GM23338 (cell line): ENCODE results near the gene ZMYM4. TPM values are rescaled to one million over a fixed set of nuclear protein-coding genes. Genes with fewer than 3 reads are reported as not detected.

Source experiments
- ATAC-seq: fragments of 200-7000 bp; cut with Tn5 transposase; 3 replicates; pipeline ENCODE4 v1.9.1; 2020
- DNase-seq: peaks from one replicate; pipeline ENCODE4 v3.0.0-alpha.2; 2015; ENCODE audit warnings: low spot score
- H2AFZ ChIP-seq: fragments of 200-600 bp; sonication (generic); 2 replicates; pipeline ENCODE4 v1.8.0; 2016; ENCODE audit warnings: antibody characterized with exemption, mild to moderate bottlenecking, moderate library complexity
- H3F3A ChIP-seq: fragments of 200-600 bp; sonication (generic); replicated peaks from 2 replicates; pipeline ENCODE4 v1.8.0; 2017; ENCODE audit warnings: antibody characterized with exemption, mixed run types, low read depth
- H3K27ac ChIP-seq: fragments of 200-600 bp; sonication (generic); 2 replicates; pipeline ENCODE4 v1.6.1; 2016; ENCODE audit warnings: low read depth
- H3K27me3 ChIP-seq: fragments of 200-600 bp; sonication (generic); 2 replicates; pipeline ENCODE4 v1.8.0; 2016; ENCODE audit warnings: mild to moderate bottlenecking, mixed run types, moderate library complexity; ENCODE audit not compliant: insufficient read depth
- H3K36me3 ChIP-seq: fragments of 200-600 bp; sonication (generic); 2 replicates; pipeline ENCODE4 v1.8.0; 2016; ENCODE audit warnings: mild to moderate bottlenecking; ENCODE audit not compliant: insufficient read depth
- H3K4me1 ChIP-seq: fragments of 200-600 bp; sonication (generic); 2 replicates; pipeline ENCODE4 v1.8.0; 2016; ENCODE audit warnings: mild to moderate bottlenecking, moderate library complexity; ENCODE audit not compliant: insufficient read depth
- H3K4me2 ChIP-seq: fragments of 200-600 bp; sonication (generic); 2 replicates; pipeline ENCODE4 v1.7.1; 2017; ENCODE audit warnings: mixed run types
- H3K4me3 ChIP-seq: fragments of 200-600 bp; sonication (generic); 2 replicates; pipeline ENCODE4 v1.6.1; 2016; ENCODE audit warnings: mixed run types
- H3K79me2 ChIP-seq: fragments of 200-600 bp; sonication (generic); replicated peaks from 2 replicates; pipeline ENCODE4 v1.8.0; 2017; ENCODE audit warnings: mild to moderate bottlenecking; ENCODE audit not compliant: insufficient read depth
- H3K9me2 ChIP-seq: fragments of 200-600 bp; sonication (generic); 2 replicates; pipeline ENCODE4 v1.8.0; 2017; ENCODE audit not compliant: insufficient read depth
- H4K20me1 ChIP-seq: fragments of 200-600 bp; sonication (generic); replicated peaks from 2 replicates; pipeline ENCODE4 v1.8.0; 2017; ENCODE audit warnings: mild to moderate bottlenecking; ENCODE audit not compliant: insufficient read depth
- H3K27ac Mint-ChIP-seq: 2 replicates; pipeline ENCODE4 v1.8.0; 2020; ENCODE audit warnings: inconsistent platforms, mild to moderate bottlenecking, moderate library complexity, mixed read lengths
- H3K27me3 Mint-ChIP-seq: 3 replicates; pipeline ENCODE4 v1.8.0; 2022; ENCODE audit warnings: low read depth, mild to moderate bottlenecking, moderate library complexity, mixed read lengths, inconsistent platforms; ENCODE audit not compliant: insufficient read depth, poor library complexity
- H3K36me3 Mint-ChIP-seq: 3 replicates; pipeline ENCODE4 v1.8.0; 2021; ENCODE audit warnings: low read depth, mild to moderate bottlenecking, inconsistent platforms, moderate library complexity, mixed read lengths
- H3K4me1 Mint-ChIP-seq: 3 replicates; pipeline ENCODE4 v1.8.0; 2020; ENCODE audit warnings: mild to moderate bottlenecking, inconsistent platforms, mixed read lengths
- H3K4me3 Mint-ChIP-seq: 3 replicates; pipeline ENCODE4 v1.8.0; 2021; ENCODE audit warnings: moderate library complexity, mild to moderate bottlenecking, inconsistent platforms, mixed read lengths
- H3K9me3 Mint-ChIP-seq: 3 replicates; pipeline ENCODE4 v1.8.0; 2020; ENCODE audit warnings: moderate library complexity, mild to moderate bottlenecking, inconsistent platforms, mixed read lengths
- CREB1 ChIP-seq: fragments of 250-450 bp; sonication (Bioruptor Pico); IDR thresholded peaks from 2 replicates; pipeline ENCODE4 v1.5.0; 2020; ENCODE audit warnings: low read depth, mild to moderate bottlenecking, moderate library complexity
- EZH2 ChIP-seq: fragments of 200-600 bp; sonication (generic); IDR thresholded peaks from one replicate; pipeline ENCODE4 v1.8.0; 2017; ENCODE audit warnings: antibody characterized with exemption, mild to moderate bottlenecking, low read depth; ENCODE audit not compliant: unreplicated experiment
- EZH2phosphoT487 ChIP-seq: fragments of 200-600 bp; sonication (generic); IDR thresholded peaks from one replicate; pipeline ENCODE4 v1.8.1; 2018; ENCODE audit warnings: antibody characterized with exemption; ENCODE audit not compliant: unreplicated experiment
- JUNB ChIP-seq: IDR thresholded peaks from one replicate; pipeline ENCODE4 v1.6.1; 2016; ENCODE audit warnings: antibody characterized with exemption; ENCODE audit not compliant: unreplicated experiment
- NANOG ChIP-seq: IDR thresholded peaks from 2 replicates; pipeline ENCODE4 v1.6.1; 2016; ENCODE audit warnings: antibody characterized with exemption, borderline replicate concordance
- POLR2AphosphoS5 ChIP-seq: IDR thresholded peaks from 2 replicates; pipeline ENCODE4 v1.6.1; 2016; ENCODE audit warnings: antibody characterized with exemption, low read depth
- STAT1 ChIP-seq: IDR thresholded peaks from one replicate; pipeline ENCODE4 v1.6.1; 2016; ENCODE audit warnings: antibody characterized with exemption; ENCODE audit not compliant: unreplicated experiment
- ZNF114 ChIP-seq: fragments of 250-450 bp; sonication (Bioruptor Pico); IDR thresholded peaks from 2 replicates; pipeline ENCODE4 v1.5.0; 2020; ENCODE audit warnings: mild to moderate bottlenecking, moderate library complexity
- ZNF331 ChIP-seq: fragments of 250-450 bp; sonication (Bioruptor Pico); IDR thresholded peaks from 2 replicates; pipeline ENCODE4 v1.5.0; 2020; ENCODE audit warnings: low read depth, mild to moderate bottlenecking, moderate library complexity
- polyA plus RNA-seq: library from polyadenylated mRNA; unstranded; fragments of >200 nt; fragmentation: Nextera tagmentation; extraction: Ambion mirVana; gene quantifications from 2 replicates; pipeline ENCODE4 v1.2.1, GENCODE V29; 2016
- total RNA-seq: library from RNA; depleted of rRNA; stranded (reverse); fragments of >200 nt; shearing (Covaris generic); gene quantifications from 2 replicates; pipeline ENCODE4 v1.2.3, GENCODE V29; 2014
- TF ChIP-seq, protein P1 (sequence below): fragments of 250-450 bp; sonication (Bioruptor Pico); IDR thresholded peaks from 2 replicates; pipeline ENCODE4 v1.5.0; 2020; ENCODE audit warnings: mild to moderate bottlenecking, moderate library complexity
- TF ChIP-seq, protein P2 (sequence below), 2 experiments: fragments of 200-600 bp in 1 of 2; sonication (generic) in 1 of 2; conservative IDR thresholded peaks; 2 replicates each; pipeline versions ENCODE4 v1.5.1 to v1.6.1; 2016 to 2017; ENCODE audit warnings: antibody characterized with exemption in 2 of 2, low read depth in 2 of 2, mild to moderate bottlenecking in 2 of 2, moderate library complexity in 1 of 2
- TF ChIP-seq, protein P3 (sequence below): IDR thresholded peaks from one replicate; pipeline ENCODE4 v1.6.1; 2018; ENCODE audit warnings: antibody characterized with exemption; ENCODE audit not compliant: unreplicated experiment
- TF ChIP-seq, protein P4 (sequence below): IDR thresholded peaks from 2 replicates; pipeline ENCODE4 v1.6.1; 2016; ENCODE audit warnings: antibody characterized with exemption

The ZMYM4 gene
- total and polyA plus RNA-seq, 2 experiments from 2014 or later: 65.4 to 68.5 TPM

DNA sequence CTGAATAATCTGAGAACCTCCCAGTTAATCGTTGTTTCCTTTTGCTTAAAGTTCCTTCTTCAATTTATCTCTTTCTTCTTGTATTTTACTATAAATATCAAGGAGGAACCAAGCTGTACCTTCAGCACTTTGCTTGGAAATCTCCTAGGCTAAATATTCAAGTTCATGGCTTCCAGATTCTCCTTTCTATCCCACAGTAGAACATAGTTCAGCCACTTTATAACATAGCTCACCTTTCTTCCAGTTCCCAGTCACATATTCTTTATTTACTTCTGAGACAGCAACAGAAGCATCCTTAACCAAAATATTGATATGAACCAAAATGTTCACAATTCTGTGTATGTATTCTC is 11.0 kb downstream of the ZMYM4 start:
- no peak overlapping the region for H2AFZ ChIP-seq
- H3K4me2 ChIP-seq: no peak overlapping the region
- Mint-ChIP-seq H3K27ac (no peak overlapping the region), H3K36me3 (peaks cover 54% of the 10 kb centered on the region), H3K9me3 (peaks cover 7% of the 10 kb centered on the region), H3K27me3 (no peaks in the 10 kb centered on the region), H3K4me3 (no peak overlapping the region), H3K4me1 (peaks cover 8% of the 10 kb centered on the region)
- no peak overlapping the region for H3K4me3 ChIP-seq
- DNase-seq (no peak), ATAC-seq (no peak)
- no peaks in the 10 kb centered on the region for H3K4me1 ChIP-seq
- H3K79me2 ChIP-seq: peaks cover 99% of the 10 kb centered on the region
- no peaks in the 10 kb centered on the region for H3K27me3 ChIP-seq
- no peaks in the 10 kb centered on the region for H3K9me2 ChIP-seq
- no peaks in the 10 kb centered on the region; the same call in none of the 2 replicates for H4K20me1 ChIP-seq
- no peak overlapping the region for H3K27ac ChIP-seq
- no peaks in the 10 kb centered on the region for H3F3A ChIP-seq
- no peaks in the 10 kb centered on the region for H3K36me3 ChIP-seq
- TF ChIP-seq JUNB: no peak
- TF ChIP-seq, protein P1, sequence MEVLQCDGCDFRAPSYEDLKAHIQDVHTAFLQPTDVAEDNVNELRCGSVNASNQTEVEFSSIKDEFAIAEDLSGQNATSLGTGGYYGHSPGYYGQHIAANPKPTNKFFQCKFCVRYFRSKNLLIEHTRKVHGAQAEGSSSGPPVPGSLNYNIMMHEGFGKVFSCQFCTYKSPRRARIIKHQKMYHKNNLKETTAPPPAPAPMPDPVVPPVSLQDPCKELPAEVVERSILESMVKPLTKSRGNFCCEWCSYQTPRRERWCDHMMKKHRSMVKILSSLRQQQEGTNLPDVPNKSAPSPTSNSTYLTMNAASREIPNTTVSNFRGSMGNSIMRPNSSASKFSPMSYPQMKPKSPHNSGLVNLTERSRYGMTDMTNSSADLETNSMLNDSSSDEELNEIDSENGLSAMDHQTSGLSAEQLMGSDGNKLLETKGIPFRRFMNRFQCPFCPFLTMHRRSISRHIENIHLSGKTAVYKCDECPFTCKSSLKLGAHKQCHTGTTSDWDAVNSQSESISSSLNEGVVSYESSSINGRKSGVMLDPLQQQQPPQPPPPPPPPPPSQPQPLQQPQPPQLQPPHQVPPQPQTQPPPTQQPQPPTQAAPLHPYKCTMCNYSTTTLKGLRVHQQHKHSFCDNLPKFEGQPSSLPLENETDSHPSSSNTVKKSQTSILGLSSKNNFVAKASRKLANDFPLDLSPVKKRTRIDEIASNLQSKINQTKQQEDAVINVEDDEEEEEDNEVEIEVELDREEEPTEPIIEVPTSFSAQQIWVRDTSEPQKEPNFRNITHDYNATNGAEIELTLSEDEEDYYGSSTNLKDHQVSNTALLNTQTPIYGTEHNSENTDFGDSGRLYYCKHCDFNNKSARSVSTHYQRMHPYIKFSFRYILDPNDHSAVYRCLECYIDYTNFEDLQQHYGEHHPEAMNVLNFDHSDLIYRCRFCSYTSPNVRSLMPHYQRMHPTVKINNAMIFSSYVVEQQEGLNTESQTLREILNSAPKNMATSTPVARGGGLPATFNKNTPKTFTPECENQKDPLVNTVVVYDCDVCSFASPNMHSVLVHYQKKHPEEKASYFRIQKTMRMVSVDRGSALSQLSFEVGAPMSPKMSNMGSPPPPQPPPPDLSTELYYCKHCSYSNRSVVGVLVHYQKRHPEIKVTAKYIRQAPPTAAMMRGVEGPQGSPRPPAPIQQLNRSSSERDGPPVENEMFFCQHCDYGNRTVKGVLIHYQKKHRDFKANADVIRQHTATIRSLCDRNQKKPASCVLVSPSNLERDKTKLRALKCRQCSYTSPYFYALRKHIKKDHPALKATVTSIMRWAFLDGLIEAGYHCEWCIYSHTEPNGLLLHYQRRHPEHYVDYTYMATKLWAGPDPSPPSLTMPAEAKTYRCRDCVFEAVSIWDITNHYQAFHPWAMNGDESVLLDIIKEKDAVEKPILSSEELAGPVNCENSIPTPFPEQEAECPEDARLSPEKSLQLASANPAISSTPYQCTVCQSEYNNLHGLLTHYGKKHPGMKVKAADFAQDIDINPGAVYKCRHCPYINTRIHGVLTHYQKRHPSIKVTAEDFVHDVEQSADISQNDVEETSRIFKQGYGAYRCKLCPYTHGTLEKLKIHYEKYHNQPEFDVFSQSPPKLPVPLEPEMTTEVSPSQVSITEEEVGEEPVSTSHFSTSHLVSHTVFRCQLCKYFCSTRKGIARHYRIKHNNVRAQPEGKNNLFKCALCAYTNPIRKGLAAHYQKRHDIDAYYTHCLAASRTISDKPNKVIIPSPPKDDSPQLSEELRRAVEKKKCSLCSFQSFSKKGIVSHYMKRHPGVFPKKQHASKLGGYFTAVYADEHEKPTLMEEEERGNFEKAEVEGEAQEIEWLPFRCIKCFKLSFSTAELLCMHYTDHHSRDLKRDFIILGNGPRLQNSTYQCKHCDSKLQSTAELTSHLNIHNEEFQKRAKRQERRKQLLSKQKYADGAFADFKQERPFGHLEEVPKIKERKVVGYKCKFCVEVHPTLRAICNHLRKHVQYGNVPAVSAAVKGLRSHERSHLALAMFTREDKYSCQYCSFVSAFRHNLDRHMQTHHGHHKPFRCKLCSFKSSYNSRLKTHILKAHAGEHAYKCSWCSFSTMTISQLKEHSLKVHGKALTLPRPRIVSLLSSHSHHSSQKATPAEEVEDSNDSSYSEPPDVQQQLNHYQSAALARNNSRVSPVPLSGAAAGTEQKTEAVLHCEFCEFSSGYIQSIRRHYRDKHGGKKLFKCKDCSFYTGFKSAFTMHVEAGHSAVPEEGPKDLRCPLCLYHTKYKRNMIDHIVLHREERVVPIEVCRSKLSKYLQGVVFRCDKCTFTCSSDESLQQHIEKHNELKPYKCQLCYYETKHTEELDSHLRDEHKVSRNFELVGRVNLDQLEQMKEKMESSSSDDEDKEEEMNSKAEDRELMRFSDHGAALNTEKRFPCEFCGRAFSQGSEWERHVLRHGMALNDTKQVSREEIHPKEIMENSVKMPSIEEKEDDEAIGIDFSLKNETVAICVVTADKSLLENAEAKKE (CRISPR knock-in tag): no peak
- TF ChIP-seq EZH2: no peak
- TF ChIP-seq ZNF331: no peak
- no peak for TF ChIP-seq NANOG
- TF ChIP-seq STAT1: no peak
- TF ChIP-seq, protein P2, sequence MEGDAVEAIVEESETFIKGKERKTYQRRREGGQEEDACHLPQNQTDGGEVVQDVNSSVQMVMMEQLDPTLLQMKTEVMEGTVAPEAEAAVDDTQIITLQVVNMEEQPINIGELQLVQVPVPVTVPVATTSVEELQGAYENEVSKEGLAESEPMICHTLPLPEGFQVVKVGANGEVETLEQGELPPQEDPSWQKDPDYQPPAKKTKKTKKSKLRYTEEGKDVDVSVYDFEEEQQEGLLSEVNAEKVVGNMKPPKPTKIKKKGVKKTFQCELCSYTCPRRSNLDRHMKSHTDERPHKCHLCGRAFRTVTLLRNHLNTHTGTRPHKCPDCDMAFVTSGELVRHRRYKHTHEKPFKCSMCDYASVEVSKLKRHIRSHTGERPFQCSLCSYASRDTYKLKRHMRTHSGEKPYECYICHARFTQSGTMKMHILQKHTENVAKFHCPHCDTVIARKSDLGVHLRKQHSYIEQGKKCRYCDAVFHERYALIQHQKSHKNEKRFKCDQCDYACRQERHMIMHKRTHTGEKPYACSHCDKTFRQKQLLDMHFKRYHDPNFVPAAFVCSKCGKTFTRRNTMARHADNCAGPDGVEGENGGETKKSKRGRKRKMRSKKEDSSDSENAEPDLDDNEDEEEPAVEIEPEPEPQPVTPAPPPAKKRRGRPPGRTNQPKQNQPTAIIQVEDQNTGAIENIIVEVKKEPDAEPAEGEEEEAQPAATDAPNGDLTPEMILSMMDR (conservative IDR thresholded peaks at IDR 0.05; ENCODE audit: low read depth in 2 of 2): no peak
- TF ChIP-seq ZNF114: no peak
- TF ChIP-seq EZH2phosphoT487: no peak
- TF ChIP-seq, protein P3, sequence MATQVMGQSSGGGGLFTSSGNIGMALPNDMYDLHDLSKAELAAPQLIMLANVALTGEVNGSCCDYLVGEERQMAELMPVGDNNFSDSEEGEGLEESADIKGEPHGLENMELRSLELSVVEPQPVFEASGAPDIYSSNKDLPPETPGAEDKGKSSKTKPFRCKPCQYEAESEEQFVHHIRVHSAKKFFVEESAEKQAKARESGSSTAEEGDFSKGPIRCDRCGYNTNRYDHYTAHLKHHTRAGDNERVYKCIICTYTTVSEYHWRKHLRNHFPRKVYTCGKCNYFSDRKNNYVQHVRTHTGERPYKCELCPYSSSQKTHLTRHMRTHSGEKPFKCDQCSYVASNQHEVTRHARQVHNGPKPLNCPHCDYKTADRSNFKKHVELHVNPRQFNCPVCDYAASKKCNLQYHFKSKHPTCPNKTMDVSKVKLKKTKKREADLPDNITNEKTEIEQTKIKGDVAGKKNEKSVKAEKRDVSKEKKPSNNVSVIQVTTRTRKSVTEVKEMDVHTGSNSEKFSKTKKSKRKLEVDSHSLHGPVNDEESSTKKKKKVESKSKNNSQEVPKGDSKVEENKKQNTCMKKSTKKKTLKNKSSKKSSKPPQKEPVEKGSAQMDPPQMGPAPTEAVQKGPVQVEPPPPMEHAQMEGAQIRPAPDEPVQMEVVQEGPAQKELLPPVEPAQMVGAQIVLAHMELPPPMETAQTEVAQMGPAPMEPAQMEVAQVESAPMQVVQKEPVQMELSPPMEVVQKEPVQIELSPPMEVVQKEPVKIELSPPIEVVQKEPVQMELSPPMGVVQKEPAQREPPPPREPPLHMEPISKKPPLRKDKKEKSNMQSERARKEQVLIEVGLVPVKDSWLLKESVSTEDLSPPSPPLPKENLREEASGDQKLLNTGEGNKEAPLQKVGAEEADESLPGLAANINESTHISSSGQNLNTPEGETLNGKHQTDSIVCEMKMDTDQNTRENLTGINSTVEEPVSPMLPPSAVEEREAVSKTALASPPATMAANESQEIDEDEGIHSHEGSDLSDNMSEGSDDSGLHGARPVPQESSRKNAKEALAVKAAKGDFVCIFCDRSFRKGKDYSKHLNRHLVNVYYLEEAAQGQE: no peak
- no peak for TF ChIP-seq CREB1 (CRISPR knock-in tag)
- no peak for TF ChIP-seq POLR2AphosphoS5
- TF ChIP-seq, protein P4, sequence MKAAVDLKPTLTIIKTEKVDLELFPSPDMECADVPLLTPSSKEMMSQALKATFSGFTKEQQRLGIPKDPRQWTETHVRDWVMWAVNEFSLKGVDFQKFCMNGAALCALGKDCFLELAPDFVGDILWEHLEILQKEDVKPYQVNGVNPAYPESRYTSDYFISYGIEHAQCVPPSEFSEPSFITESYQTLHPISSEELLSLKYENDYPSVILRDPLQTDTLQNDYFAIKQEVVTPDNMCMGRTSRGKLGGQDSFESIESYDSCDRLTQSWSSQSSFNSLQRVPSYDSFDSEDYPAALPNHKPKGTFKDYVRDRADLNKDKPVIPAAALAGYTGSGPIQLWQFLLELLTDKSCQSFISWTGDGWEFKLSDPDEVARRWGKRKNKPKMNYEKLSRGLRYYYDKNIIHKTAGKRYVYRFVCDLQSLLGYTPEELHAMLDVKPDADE: no peak
